ENCODE measurements around the gene C1orf122.

The C1orf122 gene

DNA sequence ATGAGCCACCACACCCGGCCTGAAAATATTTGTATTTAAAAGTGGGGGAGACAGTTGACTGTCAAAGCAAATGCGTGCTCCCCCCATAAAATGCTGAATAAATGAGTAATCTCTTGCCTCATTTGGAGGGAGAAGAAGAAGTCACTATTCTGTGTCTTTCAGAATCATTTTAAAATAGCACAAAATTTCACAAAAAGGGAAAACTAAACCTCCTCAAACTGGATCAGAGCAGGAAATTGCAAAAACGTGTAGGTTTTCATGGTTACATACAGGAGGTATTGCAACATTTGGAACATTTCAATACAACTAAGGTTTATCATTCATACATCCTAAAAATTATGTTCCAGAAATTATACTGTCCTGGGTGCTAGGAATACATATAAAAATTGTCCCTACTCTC, 38.2 kb downstream of the C1orf122 start:
- TF ChIP-seq, protein P1, sequence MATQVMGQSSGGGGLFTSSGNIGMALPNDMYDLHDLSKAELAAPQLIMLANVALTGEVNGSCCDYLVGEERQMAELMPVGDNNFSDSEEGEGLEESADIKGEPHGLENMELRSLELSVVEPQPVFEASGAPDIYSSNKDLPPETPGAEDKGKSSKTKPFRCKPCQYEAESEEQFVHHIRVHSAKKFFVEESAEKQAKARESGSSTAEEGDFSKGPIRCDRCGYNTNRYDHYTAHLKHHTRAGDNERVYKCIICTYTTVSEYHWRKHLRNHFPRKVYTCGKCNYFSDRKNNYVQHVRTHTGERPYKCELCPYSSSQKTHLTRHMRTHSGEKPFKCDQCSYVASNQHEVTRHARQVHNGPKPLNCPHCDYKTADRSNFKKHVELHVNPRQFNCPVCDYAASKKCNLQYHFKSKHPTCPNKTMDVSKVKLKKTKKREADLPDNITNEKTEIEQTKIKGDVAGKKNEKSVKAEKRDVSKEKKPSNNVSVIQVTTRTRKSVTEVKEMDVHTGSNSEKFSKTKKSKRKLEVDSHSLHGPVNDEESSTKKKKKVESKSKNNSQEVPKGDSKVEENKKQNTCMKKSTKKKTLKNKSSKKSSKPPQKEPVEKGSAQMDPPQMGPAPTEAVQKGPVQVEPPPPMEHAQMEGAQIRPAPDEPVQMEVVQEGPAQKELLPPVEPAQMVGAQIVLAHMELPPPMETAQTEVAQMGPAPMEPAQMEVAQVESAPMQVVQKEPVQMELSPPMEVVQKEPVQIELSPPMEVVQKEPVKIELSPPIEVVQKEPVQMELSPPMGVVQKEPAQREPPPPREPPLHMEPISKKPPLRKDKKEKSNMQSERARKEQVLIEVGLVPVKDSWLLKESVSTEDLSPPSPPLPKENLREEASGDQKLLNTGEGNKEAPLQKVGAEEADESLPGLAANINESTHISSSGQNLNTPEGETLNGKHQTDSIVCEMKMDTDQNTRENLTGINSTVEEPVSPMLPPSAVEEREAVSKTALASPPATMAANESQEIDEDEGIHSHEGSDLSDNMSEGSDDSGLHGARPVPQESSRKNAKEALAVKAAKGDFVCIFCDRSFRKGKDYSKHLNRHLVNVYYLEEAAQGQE (IDR thresholded peaks at IDR 0.05; ENCODE audit: insufficient replicate concordance, low read depth): no peak
- TF ChIP-seq SPI1 (IDR thresholded peaks at IDR 0.05; ENCODE audit: borderline replicate concordance, low read depth) (peak; percentile 34; the same call in 1 of the 2 replicates), GABPA (IDR thresholded peaks at IDR 0.05; ENCODE audit: low read depth) (peak; percentile 26; the same call in 1 of the 2 replicates)
- H3K4me3 ChIP-seq (replicated peaks; ENCODE audit: insufficient read depth, low read length): no peak overlapping the region
- peak; percentile 29 to 62 for DNase-seq (ENCODE audit: low read depth in 1 of 2, low spot score in 1 of 2)
- no peaks in the 10 kb centered on the region for H3K27me3 ChIP-seq (ENCODE audit: insufficient read depth, poor library complexity, severe bottlenecking)
- H3K27ac ChIP-seq (replicated peaks): peak overlapping the region; percentile 86

- Histone ChIP-seq H3K27me3 (ENCODE audit: insufficient read depth, poor library complexity, severe bottlenecking) (no peaks in the 10 kb centered on the region), H3K4me3 (replicated peaks; ENCODE audit: insufficient read depth, low read length) (no peak overlapping the region), H3K27ac (replicated peaks) (peak overlapping the region; percentile 86)
- TF ChIP-seq POLR2AphosphoS5 (IDR thresholded peaks at IDR 0.05; ENCODE audit: low read depth): no peak
- TF ChIP-seq, protein P2, sequence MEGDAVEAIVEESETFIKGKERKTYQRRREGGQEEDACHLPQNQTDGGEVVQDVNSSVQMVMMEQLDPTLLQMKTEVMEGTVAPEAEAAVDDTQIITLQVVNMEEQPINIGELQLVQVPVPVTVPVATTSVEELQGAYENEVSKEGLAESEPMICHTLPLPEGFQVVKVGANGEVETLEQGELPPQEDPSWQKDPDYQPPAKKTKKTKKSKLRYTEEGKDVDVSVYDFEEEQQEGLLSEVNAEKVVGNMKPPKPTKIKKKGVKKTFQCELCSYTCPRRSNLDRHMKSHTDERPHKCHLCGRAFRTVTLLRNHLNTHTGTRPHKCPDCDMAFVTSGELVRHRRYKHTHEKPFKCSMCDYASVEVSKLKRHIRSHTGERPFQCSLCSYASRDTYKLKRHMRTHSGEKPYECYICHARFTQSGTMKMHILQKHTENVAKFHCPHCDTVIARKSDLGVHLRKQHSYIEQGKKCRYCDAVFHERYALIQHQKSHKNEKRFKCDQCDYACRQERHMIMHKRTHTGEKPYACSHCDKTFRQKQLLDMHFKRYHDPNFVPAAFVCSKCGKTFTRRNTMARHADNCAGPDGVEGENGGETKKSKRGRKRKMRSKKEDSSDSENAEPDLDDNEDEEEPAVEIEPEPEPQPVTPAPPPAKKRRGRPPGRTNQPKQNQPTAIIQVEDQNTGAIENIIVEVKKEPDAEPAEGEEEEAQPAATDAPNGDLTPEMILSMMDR (IDR thresholded peaks at IDR 0.05; ENCODE audit: insufficient read depth, low read length): no peak
- TF ChIP-seq GABPA (IDR thresholded peaks at IDR 0.05; ENCODE audit: low read depth): no peak
- no peak for TF ChIP-seq SPI1 (IDR thresholded peaks at IDR 0.05; ENCODE audit: borderline replicate concordance, low read depth)
- TF ChIP-seq, protein P1 (IDR thresholded peaks at IDR 0.05; ENCODE audit: insufficient replicate concordance, low read depth): no peak
- DNase-seq (ENCODE audit: low read depth in 1 of 2, low spot score in 1 of 2): peak in 1 of 2 experiments; percentile 31
Measured at GRCh38 chr1:37846647-37847339, 39.2 kb downstream of the C1orf122 start.

- TF ChIP-seq GABPA (IDR thresholded peaks at IDR 0.05; ENCODE audit: low read depth): no peak
- TF ChIP-seq, protein P2 (IDR thresholded peaks at IDR 0.05; ENCODE audit: insufficient read depth, low read length): no peak
- TF ChIP-seq, protein P1 (IDR thresholded peaks at IDR 0.05; ENCODE audit: insufficient replicate concordance, low read depth): no peak
- no peak for TF ChIP-seq POLR2AphosphoS5 (IDR thresholded peaks at IDR 0.05; ENCODE audit: low read depth)
- no peak for TF ChIP-seq SPI1 (IDR thresholded peaks at IDR 0.05; ENCODE audit: borderline replicate concordance, low read depth)
- H3K27ac ChIP-seq (replicated peaks): peak overlapping the region; percentile 86
- no peak overlapping the region for H3K4me3 ChIP-seq (replicated peaks; ENCODE audit: insufficient read depth, low read length)
- H3K27me3 ChIP-seq (ENCODE audit: insufficient read depth, poor library complexity, severe bottlenecking): no peaks in the 10 kb centered on the region
- DNase-seq (ENCODE audit: low read depth in 1 of 2, low spot score in 1 of 2): no peak
Measured at GRCh38 chr1:37849480-37849879, 41.9 kb downstream of the C1orf122 start.
